ENCODE measurements around the gene WDFY4.
A peak's percentile ranks its signal among the peaks of the same experiment; 100 is the strongest.
"Not testable (repeated sequence)": the region's sequence is repeated elsewhere in the genome, so short reads cannot be mapped to it uniquely, and the experiment has no call there.

Gene WDFY4

GRCh38 chr10:48684792-48685623, at the start of gene WDFY4:
Gene WDFY4, plus strand, starts transcription at chr10:48684873. Its CDS starts 24,860 bp downstream, at chr10:48709733.
- no peak for DNase-seq

- no peak for DNase-seq
These were observed 49.6 kb upstream of the WDFY4 start for GRCh38 chr10:48634984-48635557.

GRCh38 chr10:48636231-48636630, 48.4 kb upstream of the WDFY4 start:
- DNase-seq: no peak

GRCh38 chr10:48636901-48637300, 47.8 kb upstream of the WDFY4 start:
- no peak for DNase-seq

- no peak for DNase-seq
These were observed 46.5 kb upstream of the WDFY4 start for GRCh38 chr10:48638158-48638557.

- DNase-seq: no peak
These were observed 45.7 kb upstream of the WDFY4 start for GRCh38 chr10:48638739-48639527.

- no peak for DNase-seq
These were observed 45.0 kb upstream of the WDFY4 start for GRCh38 chr10:48639632-48640031.

GRCh38 chr10:48640326-48640725, 44.3 kb upstream of the WDFY4 start:
- DNase-seq: no peak

- DNase-seq: not testable (repeated sequence)
These were observed 43.5 kb upstream of the WDFY4 start for GRCh38 chr10:48641099-48641690.

GRCh38 chr10:48645600-48645999, 39.1 kb upstream of the WDFY4 start:
- DNase-seq: no peak

- DNase-seq: not testable (repeated sequence)
These were observed 37.6 kb upstream of the WDFY4 start for GRCh38 chr10:48647073-48647472.

- no peak for DNase-seq
These were observed 36.3 kb upstream of the WDFY4 start for GRCh38 chr10:48648172-48648942.

- DNase-seq: no peak
These were observed 35.2 kb upstream of the WDFY4 start for GRCh38 chr10:48649349-48649944.

- peak; percentile 57 for DNase-seq
These were observed 33.4 kb upstream of the WDFY4 start for GRCh38 chr10:48651293-48651692.

- DNase-seq: no peak
These were observed 32.8 kb upstream of the WDFY4 start for GRCh38 chr10:48651839-48652238.

GRCh38 chr10:48652344-48652743, 32.3 kb upstream of the WDFY4 start:
- DNase-seq: no peak

- no peak for DNase-seq
These were observed 31.3 kb upstream of the WDFY4 start for GRCh38 chr10:48653347-48653746.

GRCh38 chr10:48653944-48654698, 30.6 kb upstream of the WDFY4 start:
- DNase-seq: no peak

- peak; percentile 70 for DNase-seq
These were observed 29.0 kb upstream of the WDFY4 start for GRCh38 chr10:48655411-48656240.

GRCh38 chr10:48656241-48656913, 28.3 kb upstream of the WDFY4 start:
- DNase-seq: peak; percentile 83

Measured in NCI-H146 (cell line).